T47D (cell line): Measurements from ENCODE around the gene BARX2.

Experiments
- DNase-seq, 2 experiments: peaks; one replicate each; pipeline versions ENCODE4 v3.0.0 to v3.0.0-alpha.2; 2011 to 2012; ENCODE audit warnings: low read depth in 1 of 2, low spot score in 1 of 2
- JUND ChIP-seq: IDR thresholded peaks from 2 replicates; pipeline ENCODE4 v1.6.1; 2012; ENCODE audit warnings: low read depth
- in situ Hi-C: cut with HindIII; loops from 2 replicates; pipeline ENCODE4 v1.10.0; 2016; ENCODE audit warnings: low sequenced_read_pairs, low pct_unique_long_range_greater_than_20kb

Gene BARX2

GRCh38 chr11:129460714-129461113, 85.1 kb downstream of the BARX2 start:
- in situ Hi-C loops, result no loop called here
- TF ChIP-seq JUND, result no peak
- no peak for DNase-seq

- TF ChIP-seq JUND, result no peak
- in situ Hi-C loops, result no loop called here
- DNase-seq, result no peak
Observed at GRCh38 chr11:129484068-129484467, 108.4 kb downstream of the BARX2 start.

- no peak for TF ChIP-seq JUND
- in situ Hi-C loops, result no loop called here
- no peak for DNase-seq
Observed at GRCh38 chr11:129489249-129489648, 113.6 kb downstream of the BARX2 start.

- no peak for TF ChIP-seq JUND
- DNase-seq, result no peak
- in situ Hi-C loops, result no loop called here
Observed at GRCh38 chr11:129490004-129490403, 114.4 kb downstream of the BARX2 start.

- no peak for DNase-seq
- TF ChIP-seq JUND, result no peak
- in situ Hi-C loops, result no loop called here
Observed at GRCh38 chr11:129493746-129494145, 118.1 kb downstream of the BARX2 start.
